ENCODE data around the gene SFSWAP.
"Not testable (repeated sequence)": the region's sequence is repeated elsewhere in the genome, so short reads cannot be mapped to it uniquely, and the experiment has no call there.

SFSWAP gene

DNA sequence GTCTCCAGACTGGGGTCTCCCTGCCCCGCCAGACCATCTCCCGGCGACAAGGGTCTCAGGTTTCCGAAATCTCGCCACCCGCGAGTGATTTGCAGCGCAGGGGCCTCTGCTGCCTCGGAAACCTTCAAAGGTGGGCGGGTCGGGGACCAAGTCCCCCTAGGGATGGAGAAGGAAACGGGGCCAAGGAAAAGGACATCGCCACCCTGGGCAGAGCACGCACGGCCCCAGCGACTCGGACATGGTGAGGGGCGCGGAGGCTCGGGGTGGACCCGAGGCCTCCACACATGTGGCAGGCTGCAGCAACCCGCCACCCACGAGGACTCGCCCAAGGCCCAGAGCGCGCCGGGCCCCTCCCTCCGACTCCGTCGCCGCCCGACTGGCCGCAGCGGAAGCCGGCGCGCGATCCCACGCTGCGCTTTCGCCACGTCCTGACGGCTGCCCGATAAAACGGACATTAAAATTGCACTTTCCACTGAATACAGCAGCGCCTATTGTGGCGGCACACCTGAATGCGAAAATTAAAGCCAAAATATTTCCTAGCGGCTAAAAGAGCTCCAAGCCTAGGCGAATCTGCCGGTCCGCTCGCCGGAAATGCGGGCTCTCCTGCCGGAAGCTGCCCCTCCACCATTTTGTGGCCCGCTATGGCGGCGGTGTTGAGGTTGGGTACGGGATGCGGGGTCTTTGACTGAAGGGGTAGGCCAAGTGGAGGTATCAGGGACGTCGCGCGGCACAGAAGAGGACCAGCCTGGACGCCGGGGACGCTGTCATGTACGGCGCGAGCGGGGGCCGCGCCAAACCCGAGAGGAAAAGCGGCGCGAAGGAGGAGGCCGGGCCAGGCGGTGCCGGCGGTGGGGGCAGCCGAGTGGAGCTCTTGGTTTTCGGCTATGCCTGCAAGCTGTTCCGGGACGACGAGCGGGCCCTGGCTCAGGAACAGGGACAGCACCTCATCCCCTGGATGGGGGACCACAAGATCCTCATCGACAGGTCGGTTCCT lies at the start of gene SFSWAP:
TSS of gene SFSWAP (plus strand) at position 627 of the 994 bp plus-strand sequence. CDS start at position 767, 140 bp downstream.
- TF ChIP-seq, protein P1, sequence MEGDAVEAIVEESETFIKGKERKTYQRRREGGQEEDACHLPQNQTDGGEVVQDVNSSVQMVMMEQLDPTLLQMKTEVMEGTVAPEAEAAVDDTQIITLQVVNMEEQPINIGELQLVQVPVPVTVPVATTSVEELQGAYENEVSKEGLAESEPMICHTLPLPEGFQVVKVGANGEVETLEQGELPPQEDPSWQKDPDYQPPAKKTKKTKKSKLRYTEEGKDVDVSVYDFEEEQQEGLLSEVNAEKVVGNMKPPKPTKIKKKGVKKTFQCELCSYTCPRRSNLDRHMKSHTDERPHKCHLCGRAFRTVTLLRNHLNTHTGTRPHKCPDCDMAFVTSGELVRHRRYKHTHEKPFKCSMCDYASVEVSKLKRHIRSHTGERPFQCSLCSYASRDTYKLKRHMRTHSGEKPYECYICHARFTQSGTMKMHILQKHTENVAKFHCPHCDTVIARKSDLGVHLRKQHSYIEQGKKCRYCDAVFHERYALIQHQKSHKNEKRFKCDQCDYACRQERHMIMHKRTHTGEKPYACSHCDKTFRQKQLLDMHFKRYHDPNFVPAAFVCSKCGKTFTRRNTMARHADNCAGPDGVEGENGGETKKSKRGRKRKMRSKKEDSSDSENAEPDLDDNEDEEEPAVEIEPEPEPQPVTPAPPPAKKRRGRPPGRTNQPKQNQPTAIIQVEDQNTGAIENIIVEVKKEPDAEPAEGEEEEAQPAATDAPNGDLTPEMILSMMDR (IDR thresholded peaks at IDR 0.05; ENCODE audit: insufficient read depth, low read length, missing control alignments): no peak
- peak; percentile 7 for DNase-seq (ENCODE audit: low read depth, low spot score)
- ChIA-PET POLR2A (interaction anchor here (0.6 to 1.3 kb wide), 2 partner anchors 37 to 84 kb away, joined by 3 to 5 read pairs; no protein-coding TSS in a partner anchor), CTCF (no interaction called here)
- peak within 1 kb of the TSS; percentile 99 for H3K4me3 ChIP-seq (ENCODE audit: low read depth, low read length)

DNA sequence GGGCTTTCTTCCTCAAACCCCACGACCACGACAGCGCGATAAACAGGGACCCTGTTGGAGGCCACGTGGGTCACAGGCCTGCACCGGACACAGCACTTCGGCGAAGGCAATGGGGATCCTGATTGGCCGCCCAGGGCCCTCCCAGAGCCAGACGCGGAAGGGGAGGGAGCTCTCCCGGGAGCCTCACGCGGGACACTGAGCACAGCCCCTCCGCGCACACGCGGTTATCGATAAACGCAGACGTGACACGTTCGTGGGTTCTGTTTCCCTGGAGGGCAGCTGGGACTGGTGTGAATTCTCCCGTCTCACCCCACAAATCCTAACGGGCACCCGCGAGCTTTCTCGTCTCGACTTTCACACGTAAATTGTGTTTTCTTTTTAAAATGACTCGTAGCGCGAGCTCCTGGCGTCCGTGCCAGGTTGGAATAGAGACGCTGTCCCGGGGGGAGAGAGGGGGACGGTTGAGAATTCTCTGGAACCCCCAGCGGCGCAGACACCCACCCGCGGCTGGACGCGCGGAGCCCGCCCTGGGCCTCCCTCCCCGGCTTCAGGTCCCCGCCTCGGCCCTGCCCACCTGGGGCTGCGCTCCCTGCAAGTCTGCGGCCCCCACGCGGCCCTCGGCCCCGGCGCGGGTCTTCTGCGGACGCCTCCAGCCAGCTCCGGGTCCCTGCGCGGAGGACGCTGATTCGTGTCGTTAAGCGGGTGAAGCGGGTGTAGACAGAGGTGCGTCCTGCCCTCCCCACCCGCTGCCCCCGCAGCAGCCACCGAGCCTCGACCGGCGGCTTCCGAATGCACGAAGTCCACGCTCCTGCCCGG lies 49.5 kb upstream of the SFSWAP start:
- DNase-seq (ENCODE audit: low read depth, low spot score); POLR2A ChIA-PET; H3K4me3 ChIP-seq (ENCODE audit: low read depth, low read length); CTCF ChIA-PET: not testable (repeated sequence)

DNA sequence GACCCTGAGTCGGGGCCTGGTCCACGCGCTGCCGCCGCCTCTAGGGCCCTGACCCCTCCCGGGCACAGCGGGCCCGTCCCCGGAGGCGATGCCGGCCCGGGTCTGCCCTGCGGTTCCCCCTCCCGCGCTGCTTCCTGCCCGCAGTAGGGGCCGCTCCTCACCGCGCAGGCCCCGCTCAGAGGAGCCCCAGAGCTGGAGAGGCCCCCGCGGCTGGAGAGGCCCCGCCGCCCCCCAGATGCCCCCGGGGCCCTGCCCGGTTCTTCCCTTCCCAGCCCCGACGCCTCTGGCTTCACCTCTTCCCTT lies 49.0 kb upstream of the SFSWAP start:
- H3K4me3 ChIP-seq (ENCODE audit: low read depth, low read length); DNase-seq (ENCODE audit: low read depth, low spot score); POLR2A ChIA-PET; CTCF ChIA-PET: not testable (repeated sequence)

DNA sequence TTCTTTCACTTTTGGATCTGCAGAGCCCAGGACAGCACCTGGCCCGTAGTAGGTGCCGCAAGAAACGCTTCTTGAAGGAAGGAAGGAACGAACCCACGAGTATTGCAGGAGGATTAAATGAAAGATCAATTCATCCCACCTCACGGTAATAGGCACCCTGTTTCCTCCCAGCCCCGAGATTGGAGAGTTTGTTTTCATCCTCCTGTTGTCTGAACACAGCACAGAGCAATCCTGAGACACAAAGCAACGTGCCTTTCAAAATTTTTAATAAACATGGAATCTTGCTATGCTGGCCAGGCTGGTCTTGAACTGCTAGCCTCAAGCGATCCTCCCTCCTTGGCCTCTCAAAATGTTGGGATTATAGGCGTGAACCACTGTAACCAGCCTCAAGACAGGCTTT lies 48.5 kb upstream of the SFSWAP start:
- CTCF ChIA-PET; H3K4me3 ChIP-seq (ENCODE audit: low read depth, low read length); POLR2A ChIA-PET; DNase-seq (ENCODE audit: low read depth, low spot score): not testable (repeated sequence)

DNA sequence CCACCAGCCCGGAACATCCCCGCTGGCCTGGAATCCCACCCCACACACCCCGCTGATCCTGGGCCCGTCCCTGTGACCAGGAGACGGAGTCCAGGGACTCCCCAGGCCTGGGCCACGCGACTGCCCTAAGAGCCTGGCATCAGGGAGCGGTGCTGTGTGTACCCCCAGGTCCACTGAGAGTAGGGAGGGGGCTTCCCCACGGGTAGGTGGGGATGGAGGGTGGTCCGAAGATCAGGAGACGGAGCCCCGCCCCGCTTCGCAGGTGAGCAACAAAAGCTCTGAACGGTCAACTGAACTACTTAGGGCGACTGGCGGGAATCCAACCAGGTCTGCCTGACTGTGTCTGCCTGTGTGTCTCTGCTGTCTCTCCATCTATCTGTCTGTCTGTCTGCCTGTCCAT lies 45.2 kb upstream of the SFSWAP start:
- CTCF ChIA-PET; POLR2A ChIA-PET; H3K4me3 ChIP-seq (ENCODE audit: low read depth, low read length); DNase-seq (ENCODE audit: low read depth, low spot score): not testable (repeated sequence)

DNA sequence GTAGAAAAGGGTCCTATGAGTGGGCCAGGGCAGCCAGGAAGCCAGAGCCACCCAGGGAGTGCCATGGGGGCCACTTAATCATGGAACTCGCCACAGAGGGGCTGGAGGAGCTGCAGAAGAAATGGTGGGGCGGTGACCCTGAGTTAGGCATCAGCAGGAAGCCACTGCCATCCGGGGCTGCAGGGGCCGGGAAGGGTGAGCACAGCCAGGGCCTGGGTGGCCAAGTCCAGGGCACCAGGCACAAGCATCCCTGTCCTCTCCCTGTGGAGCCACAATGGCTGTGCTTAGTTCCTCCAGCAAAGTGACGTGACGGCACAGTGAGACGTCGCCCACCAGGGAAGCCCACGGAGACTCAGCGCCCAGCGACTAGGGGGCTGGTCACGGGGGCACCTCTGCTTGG lies 44.4 kb upstream of the SFSWAP start:
- DNase-seq (ENCODE audit: low read depth, low spot score); POLR2A ChIA-PET; CTCF ChIA-PET; H3K4me3 ChIP-seq (ENCODE audit: low read depth, low read length): not testable (repeated sequence)

DNA sequence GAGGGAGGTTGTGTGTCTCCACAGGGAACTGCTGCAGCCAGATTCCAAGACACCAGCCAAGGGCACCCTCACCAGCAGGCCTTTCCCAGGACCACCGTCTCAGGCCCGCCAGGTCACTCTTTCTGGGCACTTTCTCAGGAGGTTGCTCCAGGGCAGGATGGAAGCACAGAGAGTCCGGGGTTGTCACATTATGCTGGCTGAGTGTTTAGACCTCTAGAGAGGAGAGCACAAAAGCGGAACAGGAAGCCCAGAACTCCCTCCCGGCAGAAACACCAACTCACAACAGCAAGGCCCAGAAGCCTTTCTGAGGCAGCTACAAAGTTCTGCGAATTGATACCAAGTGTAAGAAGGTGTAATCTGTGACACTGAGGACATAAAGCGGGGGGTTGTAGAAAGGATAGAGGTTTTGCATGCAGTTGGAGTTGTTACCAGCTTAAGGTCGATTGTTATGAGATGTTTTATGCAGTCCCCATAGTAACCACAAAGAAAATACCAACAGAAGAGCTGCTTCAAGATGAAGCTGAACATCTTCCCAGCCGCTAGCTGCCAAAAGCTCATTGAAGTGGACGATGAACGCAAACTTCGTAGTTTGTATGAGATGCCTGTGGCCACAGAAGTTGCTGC lies 43.8 kb upstream of the SFSWAP start:
- DNase-seq (ENCODE audit: low read depth, low spot score); H3K4me3 ChIP-seq (ENCODE audit: low read depth, low read length); CTCF ChIA-PET; POLR2A ChIA-PET: not testable (repeated sequence)

DNA sequence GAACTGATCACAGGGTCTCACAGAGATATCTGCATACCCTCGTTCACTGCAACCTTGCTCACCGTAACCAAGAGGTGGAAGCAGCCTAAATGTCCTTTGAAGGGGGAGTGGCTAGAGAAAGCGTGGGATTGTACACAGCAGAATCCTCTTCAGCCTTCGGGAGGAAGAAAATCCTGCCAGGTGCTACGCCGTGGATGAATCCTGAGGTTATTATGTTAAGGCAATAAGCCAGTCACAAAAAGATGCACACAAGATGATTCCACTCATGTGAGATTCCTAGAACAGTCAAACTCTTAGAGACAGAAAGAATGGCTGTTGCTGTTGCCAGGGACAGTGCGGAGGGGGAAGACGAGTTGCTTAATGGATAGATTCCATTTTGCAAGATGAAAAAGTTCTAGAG lies 39.6 kb upstream of the SFSWAP start:
- H3K4me3 ChIP-seq (ENCODE audit: low read depth, low read length): no peak overlapping the region
- no peak for DNase-seq (ENCODE audit: low read depth, low spot score)
- TF ChIP-seq, protein P1 (IDR thresholded peaks at IDR 0.05; ENCODE audit: insufficient read depth, low read length, missing control alignments): no peak
- ChIA-PET POLR2A (no interaction called here), CTCF (no interaction called here)

DNA sequence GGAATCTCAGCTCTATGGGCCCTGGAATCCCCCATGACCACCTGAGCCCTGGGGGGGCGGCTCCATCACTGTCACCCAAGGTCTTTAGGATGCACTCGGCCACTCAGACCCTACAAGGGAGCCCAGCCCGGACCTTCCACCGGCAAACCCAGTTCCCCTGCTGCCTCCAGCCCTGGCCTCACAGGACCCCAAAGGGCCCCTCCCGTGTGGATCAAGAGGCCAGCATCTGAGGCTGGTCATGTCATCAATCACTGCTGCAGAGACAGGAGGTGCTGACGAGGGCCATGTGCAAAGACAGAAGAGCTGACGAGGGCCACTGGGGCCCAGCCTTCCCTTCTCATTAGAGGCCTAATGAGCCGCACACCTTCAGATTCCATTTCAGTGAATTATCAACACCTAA lies 39.0 kb upstream of the SFSWAP start:
- no peak for DNase-seq (ENCODE audit: low read depth, low spot score)
- POLR2A ChIA-PET: no interaction called here
- TF ChIP-seq, protein P1 (IDR thresholded peaks at IDR 0.05; ENCODE audit: insufficient read depth, low read length, missing control alignments): no peak
- H3K4me3 ChIP-seq (ENCODE audit: low read depth, low read length): no peak overlapping the region
- CTCF ChIA-PET: no interaction called here

All from AG04449 (cell line).